Thoracic aorta (tissue), 2 donors: ENCODE data around the gene GMNN. TPM values are rescaled to one million over a fixed set of nuclear protein-coding genes. Genes with fewer than 3 reads are reported as not detected.

Experiments
- ATAC-seq: fragments of 150-250 bp; one replicate; pipeline ENCODE4 v1.8.0; 2017; ENCODE audit warnings: low read depth; ENCODE audit not compliant: insufficient number of reproducible peaks, low FRiP score
- DNase-seq: peaks from one replicate; pipeline ENCODE4 v3.0.0-alpha.2; 2020; ENCODE audit warnings: low spot score
- H3K27ac ChIP-seq, 2 donors: fragments of 200-600 bp; sonication (generic); 1 replicate in 1 of 2; 2 replicates in 1 of 2; pipeline ENCODE4 v1.5.1; 2016; ENCODE audit warnings: mild to moderate bottlenecking in 2 of 2, moderate library complexity in 2 of 2
- H3K27me3 ChIP-seq: fragments of 200-600 bp; sonication (generic); replicated peaks from 2 replicates; pipeline ENCODE4 v1.6.0; 2016; ENCODE audit warnings: mild to moderate bottlenecking; ENCODE audit not compliant: insufficient read depth
- H3K36me3 ChIP-seq: fragments of 200-600 bp; sonication (generic); one replicate; pipeline ENCODE4 v1.5.1; 2016
- H3K4me1 ChIP-seq, 2 donors: fragments of 200-600 bp; sonication (generic); 1 replicate in 1 of 2; 2 replicates in 1 of 2; pipeline versions ENCODE4 v1.5.1 to v1.6.0; 2016; ENCODE audit warnings: low read depth in 2 of 2, mild to moderate bottlenecking in 1 of 2; ENCODE audit not compliant: control insufficient read depth in 1 of 2
- H3K4me3 ChIP-seq: fragments of 200-600 bp; sonication (generic); 2 replicates; pipeline ENCODE4 v1.5.1; 2016; ENCODE audit warnings: mild to moderate bottlenecking
- H3K9me3 ChIP-seq: fragments of 200-600 bp; sonication (generic); 2 replicates; pipeline ENCODE4 v1.5.1; 2016
- CTCF ChIP-seq: fragments of 200-600 bp; sonication (generic); IDR thresholded peaks from one replicate; pipeline ENCODE4 v1.5.1; 2019; ENCODE audit warnings: antibody characterized with exemption
- total RNA-seq, 2 donors: library from RNA; depleted of rRNA; stranded (reverse); fragments of >200 nt; gene quantifications; one replicate each; pipeline versions ENCODE4 v1.1.0 to v1.2.3, GENCODE V29; 2016

Gene GMNN
- total RNA-seq, 2 donors from 2014 or later = 5.4 to 6.8 TPM

DNA sequence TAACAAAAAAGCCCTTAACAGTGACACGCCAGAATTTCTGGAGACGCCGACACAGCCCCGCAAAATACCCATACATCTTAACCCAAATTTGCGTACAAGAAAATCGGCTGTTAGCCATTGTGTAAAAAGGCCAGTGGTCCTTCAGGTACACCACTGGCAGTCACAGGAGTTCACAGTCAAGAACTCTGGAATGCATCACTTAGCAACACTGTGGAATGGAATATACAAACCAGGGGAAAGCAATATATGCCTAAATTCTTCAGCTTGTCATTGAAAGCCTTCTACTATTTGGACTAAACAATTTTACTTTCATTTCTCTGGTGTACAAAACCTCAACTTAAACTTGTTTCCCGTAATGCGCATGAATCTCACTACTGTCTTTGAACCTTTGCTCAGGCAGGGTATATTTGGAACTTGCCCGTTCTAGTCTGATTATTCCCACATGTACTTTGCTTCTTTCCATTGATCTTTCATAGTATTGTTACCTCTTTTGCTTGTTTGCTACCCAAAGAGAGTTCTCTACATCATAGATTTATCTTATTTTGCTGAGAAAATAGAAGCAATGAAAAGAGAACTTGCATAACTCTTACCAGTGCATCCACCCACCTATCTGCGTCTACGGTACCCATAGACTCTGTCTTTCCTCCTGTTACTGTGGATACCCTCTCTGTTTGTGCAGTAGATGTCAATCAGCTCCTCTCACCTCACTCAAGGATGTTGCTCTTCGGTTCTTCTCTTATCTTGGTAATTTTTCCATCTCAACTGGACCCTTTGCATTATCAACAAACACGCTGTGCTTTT is 24.2 kb downstream of the GMNN start, which contains the start of gene ARMH2:
ARMH2 (minus strand) TSS at position 178 of the 801 bp plus-strand sequence; CDS start at position 118, 60 bp downstream.
- Histone ChIP-seq H3K36me3 (no peaks in the 10 kb centered on the region), H3K4me1 (no peaks in the 10 kb centered on the region), H3K4me3 (no peak within 1 kb of the TSS), H3K27me3 (no peaks in the 10 kb centered on the region), H3K27ac (no peak within 1 kb of the TSS), H3K9me3 (no peaks in the 10 kb centered on the region)
- no peak for DNase-seq
- no peak for TF ChIP-seq CTCF
- no peak for ATAC-seq

GRCh38 chr6:24799541-24799915 is 24.8 kb downstream of the GMNN start:
- Histone ChIP-seq H3K4me3 (no peak overlapping the region), H3K4me1 (no peaks in the 10 kb centered on the region), H3K27me3 (no peaks in the 10 kb centered on the region), H3K36me3 (no peaks in the 10 kb centered on the region), H3K9me3 (no peaks in the 10 kb centered on the region), H3K27ac (no peak overlapping the region)
- no peak for TF ChIP-seq CTCF
- ATAC-seq = no peak
- no peak for DNase-seq

GRCh38 chr6:24802271-24803059 is 27.7 kb downstream of the GMNN start:
- H3K4me1 ChIP-seq = no peaks in the 10 kb centered on the region
- no peaks in the 10 kb centered on the region for H3K36me3 ChIP-seq
- ATAC-seq (no peak), DNase-seq (no peak)
- no peak overlapping the region for H3K27ac ChIP-seq
- H3K9me3 ChIP-seq = no peaks in the 10 kb centered on the region
- H3K27me3 ChIP-seq = no peaks in the 10 kb centered on the region
- H3K4me3 ChIP-seq = no peak overlapping the region
- TF ChIP-seq CTCF = no peak

- ATAC-seq (no peak), DNase-seq (no peak)
- TF ChIP-seq CTCF = no peak
- Histone ChIP-seq H3K27me3 (no peaks in the 10 kb centered on the region), H3K4me1 (no peaks in the 10 kb centered on the region), H3K36me3 (no peaks in the 10 kb centered on the region), H3K9me3 (no peaks in the 10 kb centered on the region), H3K27ac (no peak overlapping the region), H3K4me3 (no peak overlapping the region)
These were observed 32.8 kb downstream of the GMNN start for GRCh38 chr6:24807584-24807983.

DNA sequence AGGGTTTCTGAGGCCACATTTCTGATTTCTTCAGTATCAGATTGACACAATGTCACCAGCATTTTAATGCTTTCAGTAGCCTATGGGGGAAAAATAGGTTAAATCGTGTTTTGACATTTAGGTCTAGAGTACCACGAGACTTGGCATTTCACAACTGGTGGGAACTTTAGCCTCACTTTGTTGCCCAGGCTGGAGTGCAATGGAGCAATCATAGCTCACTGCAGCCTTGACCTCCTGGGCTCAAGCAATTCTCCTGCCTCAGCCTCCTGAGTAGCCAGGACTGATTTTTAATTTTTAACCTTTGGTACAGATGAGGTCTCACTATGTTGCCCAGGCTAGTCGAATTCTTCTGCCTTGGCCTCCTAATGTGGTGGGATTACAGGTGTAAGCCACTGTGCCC is 35.0 kb downstream of the GMNN start:
- DNase-seq (no peak), ATAC-seq (no peak)
- no peaks in the 10 kb centered on the region for H3K9me3 ChIP-seq
- no peaks in the 10 kb centered on the region for H3K36me3 ChIP-seq
- H3K27me3 ChIP-seq = no peaks in the 10 kb centered on the region
- no peak overlapping the region for H3K27ac ChIP-seq
- no peaks in the 10 kb centered on the region for H3K4me1 ChIP-seq
- H3K4me3 ChIP-seq = no peak overlapping the region
- TF ChIP-seq CTCF = no peak
